Neural crest cell (in vitro differentiated cells): ENCODE measurements around the gene PXDN. TPM values are rescaled to one million over a fixed set of nuclear protein-coding genes. Genes with fewer than 3 reads are reported as not detected.

ENCODE experiments used
- DNase-seq: peaks from one replicate; pipeline ENCODE4 v3.0.0; 2021; ENCODE audit warnings: low read depth, mixed read lengths, low spot score
- H3K27ac Mint-ChIP-seq: one replicate; pipeline ENCODE4 v1.8.0; 2021; ENCODE audit warnings: mild to moderate bottlenecking, mixed read lengths; ENCODE audit not compliant: unreplicated experiment
- H3K27me3 Mint-ChIP-seq: 2 replicates; pipeline ENCODE4 v1.8.0; 2021; ENCODE audit warnings: low read depth, mild to moderate bottlenecking, mixed read lengths
- H3K36me3 Mint-ChIP-seq: 2 replicates; pipeline ENCODE4 v1.8.0; 2021; ENCODE audit warnings: low read depth, mild to moderate bottlenecking, mixed read lengths
- H3K4me1 Mint-ChIP-seq: 2 replicates; pipeline ENCODE4 v1.8.0; 2021; ENCODE audit warnings: mixed read lengths
- H3K4me3 Mint-ChIP-seq: one replicate; pipeline ENCODE4 v1.8.0; 2021; ENCODE audit warnings: mild to moderate bottlenecking, mixed read lengths
- H3K9me3 Mint-ChIP-seq: 2 replicates; pipeline ENCODE4 v1.8.0; 2021; ENCODE audit warnings: mixed read lengths
- CTCF ChIP-seq: fragments of 200-600 bp; sonication (generic); conservative IDR thresholded peaks from 2 replicates; pipeline ENCODE4 v1.5.0; 2021; ENCODE audit warnings: antibody characterized with exemption, mild to moderate bottlenecking
- total RNA-seq: library from RNA; stranded (reverse); gene quantifications from 2 replicates; pipeline ENCODE4 v1.2.1, GENCODE V29; 2021

PXDN gene
- total RNA-seq, 1 donor from 2014 or later: 218 TPM

GRCh38 chr2:1609485-1610095 lies 134.7 kb downstream of the PXDN start:
- no peaks in the 10 kb centered on the region for H3K9me3 Mint-ChIP-seq
- H3K4me1 Mint-ChIP-seq: peaks cover 18% of the 10 kb centered on the region
- no peak for TF ChIP-seq CTCF

GRCh38 chr2:1609040-1609439 lies 135.3 kb downstream of the PXDN start:
- DNase-seq: no peak
- no peak for TF ChIP-seq CTCF
- Mint-ChIP-seq H3K36me3 (no peaks in the 10 kb centered on the region), H3K4me1 (peaks cover 14% of the 10 kb centered on the region), H3K27me3 (peaks cover 16% of the 10 kb centered on the region), H3K27ac (no peak overlapping the region), H3K9me3 (no peaks in the 10 kb centered on the region), H3K4me3 (no peak overlapping the region)

More at GRCh38 chr2:1609485-1610095, 134.7 kb downstream of the PXDN start:
- Mint-ChIP-seq H3K27me3 (peaks cover 16% of the 10 kb centered on the region), H3K27ac (no peak overlapping the region), H3K36me3 (no peaks in the 10 kb centered on the region), H3K4me3 (no peak overlapping the region)
- no peak for DNase-seq

- Mint-ChIP-seq H3K27ac (no peak overlapping the region), H3K9me3 (no peaks in the 10 kb centered on the region), H3K4me1 (peaks cover 6% of the 10 kb centered on the region), H3K4me3 (no peak overlapping the region), H3K27me3 (peaks cover 16% of the 10 kb centered on the region), H3K36me3 (no peaks in the 10 kb centered on the region)
- no peak for TF ChIP-seq CTCF
- no peak for DNase-seq
Measured at GRCh38 chr2:1607971-1608688, 136.2 kb downstream of the PXDN start.

GRCh38 chr2:1607236-1607920 lies 136.9 kb downstream of the PXDN start:
- Mint-ChIP-seq H3K27me3 (peaks cover 16% of the 10 kb centered on the region), H3K9me3 (no peaks in the 10 kb centered on the region), H3K36me3 (no peaks in the 10 kb centered on the region), H3K27ac (peak overlapping the region; percentile 81), H3K4me3 (no peak overlapping the region), H3K4me1 (peaks cover 4% of the 10 kb centered on the region)
- no peak for TF ChIP-seq CTCF
- no peak for DNase-seq

GRCh38 chr2:1606421-1607235 lies 137.7 kb downstream of the PXDN start:
- H3K9me3 Mint-ChIP-seq: no peaks in the 10 kb centered on the region
- no peak for DNase-seq
- no peaks in the 10 kb centered on the region for H3K36me3 Mint-ChIP-seq
- H3K4me1 Mint-ChIP-seq: peaks cover 11% of the 10 kb centered on the region
- H3K27me3 Mint-ChIP-seq: peaks cover 16% of the 10 kb centered on the region
- no peak overlapping the region for H3K4me3 Mint-ChIP-seq
- no peak overlapping the region for H3K27ac Mint-ChIP-seq
- no peak for TF ChIP-seq CTCF
